Measurements from ENCODE around the gene PHACTR1.

Gene PHACTR1

DNA sequence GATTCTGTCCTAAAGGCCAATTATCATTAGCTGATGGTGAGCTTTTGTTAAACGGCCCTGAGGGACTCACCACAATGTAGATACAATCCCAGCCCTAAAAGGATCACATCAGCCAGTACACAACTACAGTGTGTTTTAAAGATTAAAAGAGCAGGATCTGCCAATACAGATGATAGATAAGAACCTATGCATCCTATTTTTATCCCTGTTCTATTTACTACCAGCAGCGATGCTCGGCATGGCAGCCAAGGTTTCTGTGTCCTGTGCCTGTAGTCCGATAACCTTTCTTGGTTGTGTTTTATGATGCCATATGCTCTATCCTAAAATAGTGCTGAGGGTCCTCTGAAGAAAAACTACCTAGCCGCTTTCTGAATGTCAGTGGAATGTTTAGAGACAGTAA, 289.4 kb downstream of the PHACTR1 start:
- DNase-seq = no peak

DNA sequence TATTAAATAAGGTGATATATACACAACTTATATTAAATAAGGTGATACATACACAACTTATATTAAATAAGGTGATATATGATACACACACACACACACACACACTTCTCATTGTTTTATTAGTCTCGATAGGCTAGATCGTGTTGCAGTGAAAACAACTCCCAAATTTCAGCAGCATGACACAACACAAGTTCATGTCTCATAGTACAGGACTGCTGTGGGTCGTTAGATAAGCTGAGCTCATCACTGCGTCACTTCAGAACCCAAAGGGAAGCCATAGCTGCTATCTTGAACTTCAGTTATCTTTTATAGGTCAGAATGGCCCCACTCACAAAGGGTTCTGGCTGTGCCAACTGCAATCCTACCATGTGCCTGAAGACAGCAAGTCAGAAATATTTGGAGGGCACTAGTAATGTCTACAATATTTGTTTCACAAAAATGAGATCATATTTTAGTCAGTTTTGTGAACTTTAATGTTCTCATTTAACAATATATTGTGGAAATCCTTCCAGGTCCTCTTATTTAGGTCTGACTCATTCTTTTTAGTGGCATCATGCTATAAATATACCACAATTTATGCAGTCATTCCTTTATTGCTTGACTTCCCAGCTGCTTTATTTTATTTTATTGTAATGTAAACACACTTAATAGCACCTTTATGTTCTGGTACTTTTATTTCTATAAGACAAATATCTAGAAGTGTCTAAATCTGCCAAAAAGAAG, 290.2 kb downstream of the PHACTR1 start:
- DNase-seq = no peak

DNA sequence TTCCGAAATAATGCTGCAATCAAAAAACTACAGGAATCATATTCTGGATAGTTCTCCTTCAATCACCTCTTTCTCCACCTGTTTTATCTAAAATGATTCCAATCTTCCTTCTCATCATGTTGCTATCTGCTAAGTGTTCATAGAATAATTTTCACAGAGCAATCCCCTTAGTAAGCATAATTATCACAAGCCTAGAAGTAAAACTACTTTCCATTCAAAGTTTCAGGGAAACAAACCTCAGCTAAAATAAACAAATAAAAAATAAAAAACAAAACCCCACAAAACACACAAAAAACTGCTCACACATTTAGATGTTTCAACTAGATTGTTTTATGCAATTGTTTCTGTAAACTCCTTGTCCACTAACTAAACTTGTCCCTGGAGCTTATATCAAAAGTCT, 291.2 kb downstream of the PHACTR1 start:
- no peak for DNase-seq

DNA sequence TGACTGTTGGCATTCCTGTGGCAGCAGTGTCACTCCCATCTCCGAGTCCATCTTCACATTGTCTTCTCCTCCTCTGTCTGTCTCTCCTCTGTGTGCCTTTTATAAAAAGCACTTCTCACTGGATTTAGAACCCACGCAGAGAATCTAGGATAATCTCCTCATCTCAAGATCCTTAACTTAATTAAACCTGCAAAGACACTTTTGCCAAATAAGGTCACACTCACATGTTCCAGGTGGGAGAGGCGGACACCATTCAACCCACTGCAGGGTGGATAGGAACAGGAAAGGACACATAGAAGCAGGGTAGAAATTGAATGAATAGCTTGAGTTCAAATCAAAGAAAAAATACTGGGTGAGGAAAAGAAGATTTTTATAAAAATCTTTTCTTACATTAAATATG, 292.5 kb downstream of the PHACTR1 start:
- no peak for DNase-seq

DNA sequence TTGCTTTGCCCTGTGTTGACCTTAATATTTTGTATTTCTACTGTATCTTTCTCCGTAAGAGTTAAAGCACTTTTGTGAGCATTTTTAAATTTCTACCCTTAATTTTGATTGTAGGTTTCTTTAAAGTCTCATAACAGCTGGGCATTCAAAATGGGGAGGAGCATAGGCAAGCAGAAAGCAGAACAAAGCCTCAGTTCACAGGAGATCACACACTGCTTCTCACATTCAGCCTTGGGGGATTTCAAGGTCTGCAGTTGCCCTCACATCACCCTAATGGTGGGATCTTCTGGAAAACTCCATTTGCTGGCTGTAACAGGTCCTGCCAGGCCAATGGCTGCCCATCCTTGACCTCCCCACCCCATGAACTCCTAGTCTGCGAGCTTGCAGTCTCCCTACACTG, 292.9 kb downstream of the PHACTR1 start:
- no peak for DNase-seq

DNA sequence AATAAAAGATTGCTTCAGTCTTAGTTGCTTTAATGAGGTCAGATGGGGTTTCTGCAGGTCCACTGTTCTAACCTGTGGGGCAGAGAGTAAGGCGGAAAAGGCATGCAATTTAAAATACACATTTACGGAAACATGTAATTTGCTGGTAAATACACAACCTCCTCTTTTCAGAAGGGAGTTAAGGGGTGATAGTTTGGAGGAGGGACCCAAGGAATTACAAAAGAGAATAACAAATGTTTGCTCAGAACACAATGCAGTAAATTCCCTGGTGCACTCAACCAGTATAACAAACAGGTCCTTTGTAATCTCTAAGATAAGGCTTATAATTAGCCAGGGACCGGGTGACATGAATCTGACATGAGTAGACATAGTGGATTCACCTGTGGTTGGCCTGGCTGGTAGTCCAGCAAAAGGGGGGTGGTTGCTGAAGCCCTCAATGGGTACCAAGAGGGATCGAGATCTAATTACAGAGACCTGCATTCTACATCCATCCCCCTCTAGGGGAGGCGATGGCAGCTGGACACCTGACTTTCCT, 295.1 kb downstream of the PHACTR1 start:
- DNase-seq = no peak

DNA sequence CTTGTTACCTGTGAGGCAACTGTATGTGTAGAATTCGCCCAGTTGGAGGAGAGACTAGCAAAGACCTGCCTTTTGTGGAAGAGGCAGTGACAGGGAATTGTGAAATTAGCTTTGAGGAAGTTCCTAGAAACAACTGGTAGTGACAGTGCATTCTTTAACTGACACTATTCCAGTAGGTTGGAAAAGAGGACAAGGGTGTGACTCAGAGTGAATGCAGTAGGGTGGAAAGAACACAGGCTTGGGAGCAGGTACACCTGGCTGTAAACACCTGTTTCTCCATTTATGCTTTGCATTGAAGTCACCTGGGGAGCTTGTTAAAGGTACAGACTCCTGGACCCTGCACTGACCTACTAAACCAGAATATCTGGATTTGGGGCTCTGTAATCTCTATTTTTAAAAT, 295.7 kb downstream of the PHACTR1 start:
- DNase-seq = no peak

DNA sequence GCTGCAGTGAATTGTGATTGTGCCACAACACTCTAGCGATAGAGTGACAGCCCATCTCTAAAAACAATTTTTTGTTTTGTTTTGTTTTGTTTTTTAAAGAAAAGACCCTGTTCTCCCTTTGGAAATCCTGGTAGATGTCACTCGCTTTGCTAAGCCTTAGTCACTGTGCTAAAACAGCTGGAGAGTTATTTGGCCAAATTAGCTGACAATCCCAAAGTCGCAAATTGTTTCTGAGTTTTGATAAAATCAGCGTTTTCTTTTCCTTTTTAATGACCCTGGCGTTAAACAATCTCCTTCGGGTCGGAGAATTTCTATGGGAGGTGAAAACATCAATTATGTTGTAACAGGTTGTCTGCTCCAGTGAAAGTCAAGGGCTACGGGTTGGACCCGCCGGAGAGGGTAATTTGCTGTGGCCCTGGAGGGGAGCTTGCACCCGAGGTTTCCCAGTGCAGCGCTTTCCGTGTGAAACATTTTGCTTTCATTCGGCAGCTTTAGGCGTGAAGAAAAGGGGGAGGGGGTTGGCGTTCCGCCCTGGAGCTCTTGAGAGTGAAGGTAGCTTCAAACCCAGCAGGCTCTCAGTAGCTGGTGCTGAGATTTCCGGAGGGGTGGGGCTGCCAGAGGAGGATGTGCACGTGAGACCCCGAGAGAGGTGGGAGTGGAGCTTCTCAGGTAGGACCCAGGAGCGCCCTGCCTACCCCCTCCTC, 296.6 kb downstream of the PHACTR1 start:
- DNase-seq = peak; percentile 15

DNA sequence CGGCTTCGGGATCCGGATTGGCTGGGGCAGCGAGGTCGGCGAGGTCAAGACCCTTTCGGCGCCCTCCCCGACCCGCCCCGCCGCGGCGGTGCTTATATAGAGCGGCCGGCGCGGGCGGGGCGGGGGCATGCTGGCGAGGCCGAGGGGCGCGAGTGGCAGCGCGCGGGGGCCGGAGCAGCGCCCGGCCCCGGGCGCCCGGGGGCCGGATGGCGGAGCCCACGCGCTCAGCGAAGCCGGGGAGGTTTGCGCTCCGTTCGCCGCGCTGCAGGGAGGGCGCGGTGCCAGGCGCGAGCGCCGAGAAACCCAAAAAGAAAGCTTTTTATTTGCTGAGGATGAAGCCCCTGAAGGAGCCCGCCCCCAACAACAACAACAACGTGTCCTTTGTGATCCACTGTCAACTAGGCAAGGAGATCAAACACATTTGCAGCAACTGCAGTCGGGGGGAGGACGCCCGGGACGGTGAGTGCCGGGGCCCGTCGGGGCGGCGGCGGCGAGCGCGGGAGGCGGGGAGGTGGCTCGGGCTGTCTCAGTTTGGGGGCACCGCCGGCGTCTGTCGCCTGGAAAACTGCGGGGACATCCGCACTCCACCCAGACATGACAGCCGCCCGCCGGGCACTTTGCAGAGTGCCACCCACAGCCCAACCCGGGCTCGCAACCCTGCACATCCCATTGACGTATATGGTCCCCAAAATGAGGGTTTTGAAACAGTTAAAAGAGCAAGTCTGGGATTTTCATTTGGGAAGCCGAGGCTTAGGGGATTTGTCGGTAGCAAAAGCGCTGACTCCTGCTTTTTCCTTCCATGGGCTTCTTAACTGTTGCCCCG, 297.3 kb downstream of the PHACTR1 start:
- DNase-seq = no peak

DNA sequence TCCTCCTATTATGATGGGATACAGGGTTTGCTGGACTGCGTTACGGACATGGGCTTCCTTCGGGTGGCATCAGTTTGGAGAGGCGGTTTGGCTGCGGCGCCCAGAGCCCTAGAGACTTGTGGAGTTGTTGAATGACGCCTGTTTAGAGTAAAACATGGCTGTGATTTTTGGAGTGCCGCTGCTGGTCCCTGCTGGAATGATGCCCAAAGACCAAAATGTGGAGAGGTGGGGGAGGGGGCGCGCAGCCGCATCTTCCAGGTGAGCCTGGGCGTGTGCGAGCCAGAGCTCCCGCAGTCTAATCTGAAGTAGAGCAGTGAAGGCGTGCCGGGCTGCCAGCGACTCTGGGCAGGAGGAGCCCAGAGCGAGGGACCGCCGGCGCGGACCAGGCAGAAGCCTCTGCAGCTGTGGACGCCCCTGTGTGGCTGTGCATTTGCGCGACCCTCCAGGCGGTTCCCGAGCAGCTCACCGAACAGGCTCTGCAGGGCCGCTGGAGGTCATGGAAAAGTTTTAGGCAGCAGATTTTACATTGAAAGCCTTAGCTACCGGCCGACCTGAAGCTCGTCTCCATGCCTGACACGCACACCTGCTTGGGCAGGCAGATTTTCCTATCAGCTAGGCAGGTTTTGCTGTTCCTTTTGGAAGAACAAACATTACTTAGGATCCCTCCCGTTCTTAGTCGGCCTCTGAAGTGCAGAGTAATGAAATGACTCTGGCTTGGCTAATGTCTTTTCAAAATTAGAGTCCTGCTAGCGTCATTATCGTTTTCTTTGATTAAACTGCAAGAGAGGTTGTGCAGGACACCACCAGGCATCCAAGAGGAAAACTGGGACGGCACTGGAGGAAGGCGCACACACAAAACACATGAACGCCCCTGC, 298.2 kb downstream of the PHACTR1 start:
- peak; percentile 54 for DNase-seq

DNA sequence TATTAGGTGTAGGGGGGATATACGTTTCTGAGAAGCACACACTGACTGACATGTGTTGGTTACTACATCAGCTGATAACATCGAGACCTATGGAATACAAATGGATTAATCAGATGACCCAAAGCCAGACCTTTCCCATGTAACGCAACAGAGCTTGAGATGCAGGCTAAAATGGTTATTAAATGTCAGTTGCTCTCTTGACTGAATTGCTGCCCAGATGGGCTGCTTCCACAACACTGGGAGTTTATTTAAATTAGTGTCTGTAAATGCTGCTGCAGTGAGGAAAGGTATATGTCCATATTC, 298.8 kb downstream of the PHACTR1 start:
- no peak for DNase-seq

DNA sequence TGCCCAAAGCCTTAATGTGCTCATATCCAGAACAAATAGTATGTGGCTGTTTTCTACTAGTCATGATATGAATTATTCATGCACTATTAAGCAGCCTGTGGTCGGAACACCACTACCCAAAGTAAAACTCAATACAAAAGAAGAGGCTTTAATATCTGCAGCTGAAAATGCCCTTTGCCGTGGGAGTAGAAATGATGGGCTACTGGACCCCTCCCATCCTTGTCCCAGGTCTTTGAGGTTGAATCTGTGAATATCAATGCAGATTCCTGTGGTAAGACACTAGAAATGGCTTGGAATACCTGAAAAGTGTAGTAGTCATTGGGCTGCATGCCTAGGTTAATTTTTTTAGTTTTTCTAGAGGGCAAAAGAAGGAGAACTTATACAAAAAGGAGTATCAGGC, 308.0 kb downstream of the PHACTR1 start:
- no peak for DNase-seq

DNA sequence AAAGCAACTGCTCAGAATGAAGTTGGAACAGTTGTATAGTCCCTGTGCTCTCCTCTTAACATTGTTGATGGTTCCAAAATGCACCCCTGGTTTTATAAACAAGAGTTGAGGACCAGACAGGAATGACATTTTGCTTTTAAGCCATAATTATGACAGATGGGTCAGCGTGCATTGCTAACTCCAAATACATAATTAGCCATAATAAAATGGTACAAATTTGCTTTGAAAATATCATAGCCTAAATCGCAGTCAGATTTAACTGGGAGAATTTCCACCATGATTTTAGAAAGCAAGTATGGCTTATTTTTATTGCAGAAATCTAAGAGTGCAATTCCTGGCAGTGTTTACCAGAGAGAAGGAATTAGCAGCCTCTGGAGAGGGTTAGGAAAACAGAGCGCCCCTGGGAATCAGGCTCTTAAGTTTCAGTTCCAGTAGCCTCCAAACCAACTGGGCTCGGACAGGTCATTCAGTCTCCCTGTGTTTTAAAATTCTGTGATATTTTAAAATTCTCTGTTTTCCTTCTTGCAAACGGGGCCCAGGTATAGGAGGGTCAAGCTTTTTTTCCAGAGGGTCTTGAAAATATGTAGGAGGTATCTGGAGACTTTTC, 309.4 kb downstream of the PHACTR1 start:
- no peak for DNase-seq

DNA sequence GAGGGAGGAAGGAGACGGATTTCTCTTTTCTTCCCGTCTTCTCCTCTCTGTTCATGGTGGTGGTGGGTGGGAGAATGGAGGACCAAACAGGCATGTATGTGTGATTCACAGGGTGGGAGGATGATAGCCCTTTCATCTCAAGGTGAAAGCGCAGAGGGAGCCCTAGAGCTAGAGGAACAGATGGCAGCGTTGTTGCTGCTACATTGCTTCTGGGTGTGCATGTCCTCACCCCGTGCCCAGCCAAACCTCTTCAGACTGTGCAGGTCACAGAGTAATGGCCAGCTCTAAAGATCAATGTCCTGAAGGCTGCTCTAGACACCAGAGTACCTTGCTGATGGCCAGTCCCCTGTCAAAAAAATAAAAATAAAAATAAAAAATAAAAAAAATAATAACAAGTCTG, 310.0 kb downstream of the PHACTR1 start:
- DNase-seq = no peak

DNA sequence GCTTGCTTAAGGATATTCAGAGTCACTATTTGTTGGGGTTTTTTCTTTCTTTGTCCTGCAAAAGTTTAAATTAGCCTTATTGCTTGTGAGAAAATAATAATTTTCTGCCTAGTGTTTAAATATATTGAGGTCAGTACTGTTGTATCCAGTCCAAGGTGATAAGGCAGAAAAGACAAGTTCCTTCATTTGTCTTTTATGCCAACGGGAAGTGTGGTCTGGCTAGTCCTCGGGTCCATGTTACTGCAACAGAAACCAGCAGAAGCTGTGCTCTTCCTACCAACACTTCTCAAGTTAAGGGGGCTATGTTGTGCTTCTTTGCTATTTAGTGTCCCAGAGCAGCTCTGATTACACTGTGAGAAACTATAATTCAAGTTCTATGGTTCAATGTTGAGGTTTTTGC, 310.6 kb downstream of the PHACTR1 start:
- DNase-seq = no peak

DNA sequence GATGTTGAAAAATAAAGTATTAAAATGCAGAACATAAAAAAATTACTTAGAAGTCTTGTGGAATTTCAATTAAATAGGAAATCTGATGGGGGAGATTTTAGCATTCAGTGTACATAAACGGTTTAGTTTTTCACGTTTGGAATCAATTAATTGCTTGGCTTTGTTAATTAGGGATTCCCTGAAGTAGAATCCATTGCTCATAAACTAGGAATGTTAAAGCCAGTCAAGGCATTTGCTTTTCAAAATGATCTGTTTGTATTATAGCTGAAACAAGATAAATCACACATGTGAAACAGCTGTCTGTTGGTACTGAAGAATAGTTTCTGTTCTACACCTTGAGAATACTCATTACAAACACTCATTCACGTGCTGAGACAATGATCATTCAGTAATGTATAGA, 313.8 kb downstream of the PHACTR1 start:
- no peak for DNase-seq

DNA sequence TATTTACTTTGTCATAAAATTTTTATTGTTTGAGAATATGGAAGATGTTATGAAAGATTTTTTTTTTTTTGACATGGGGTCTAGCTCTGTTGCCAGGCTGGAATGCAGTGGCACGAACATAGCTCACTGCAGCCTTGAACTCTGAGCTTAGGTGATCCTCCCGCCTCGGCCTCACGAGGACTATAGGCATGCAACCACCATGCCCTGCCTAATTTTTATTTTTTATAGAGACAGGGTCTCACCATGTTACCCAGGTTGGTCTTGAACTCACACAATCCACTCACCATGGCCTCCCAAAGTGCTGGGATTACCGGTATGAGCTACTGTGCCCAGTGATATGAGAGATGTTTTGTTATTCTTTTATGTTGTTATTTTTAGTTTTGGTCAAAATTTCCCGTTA, 316.0 kb downstream of the PHACTR1 start:
- no peak for DNase-seq

DNA sequence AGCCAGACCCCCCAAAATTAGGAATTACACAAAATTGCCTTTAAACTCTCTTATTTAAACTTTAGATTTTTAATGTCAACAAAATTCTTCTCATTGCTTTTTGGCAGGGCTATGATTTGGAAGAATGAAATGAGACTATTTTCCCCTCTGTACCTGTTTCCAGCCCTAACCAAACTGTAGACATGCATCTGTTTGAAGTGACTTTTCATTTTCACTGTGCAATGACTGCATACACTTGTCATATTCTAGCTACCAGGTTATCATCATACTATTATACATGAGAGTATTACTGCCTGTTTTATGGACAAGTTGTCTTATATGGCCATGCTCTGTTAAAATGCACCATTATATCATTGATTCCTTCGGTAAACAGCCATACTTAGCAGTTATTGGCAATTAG, 316.6 kb downstream of the PHACTR1 start:
- no peak for DNase-seq

DNA sequence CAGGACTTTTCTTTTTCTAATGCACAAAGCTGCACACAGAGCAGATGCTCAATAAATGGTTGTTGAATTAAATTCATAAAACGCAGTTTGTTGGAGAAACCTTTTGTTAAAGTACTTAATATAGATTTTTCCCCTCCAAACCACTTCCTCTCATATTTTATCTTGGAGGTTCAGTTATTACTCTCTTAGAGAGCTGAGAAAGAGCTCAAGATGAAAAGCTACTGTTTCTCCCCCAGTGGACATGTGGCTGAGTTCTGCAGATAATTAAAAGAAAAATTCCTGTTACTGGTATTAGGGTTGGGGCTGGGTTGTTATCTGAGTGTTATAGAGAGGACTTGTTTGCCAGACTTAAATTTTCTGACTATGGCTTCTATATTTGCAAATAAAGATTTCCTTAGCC, 317.7 kb downstream of the PHACTR1 start:
- DNase-seq = no peak

DNA sequence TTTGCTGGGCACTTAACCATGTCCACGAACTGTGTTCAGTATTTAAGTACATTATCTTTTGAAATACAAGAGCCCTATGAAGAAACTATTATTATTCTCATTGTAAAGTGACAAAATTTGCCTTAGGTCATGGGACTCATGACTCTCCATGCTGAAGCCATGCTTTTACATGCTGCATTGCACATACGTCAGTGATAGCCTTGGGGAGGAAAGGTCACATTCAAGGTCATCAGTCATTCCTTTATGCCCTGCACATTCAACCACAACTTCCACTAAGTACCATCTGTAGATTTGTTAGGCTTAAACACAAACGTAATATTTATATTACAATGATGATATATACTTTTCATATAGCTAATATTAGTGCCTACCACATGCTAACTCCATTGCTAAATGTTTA, 319.0 kb downstream of the PHACTR1 start:
- no peak for DNase-seq

DNA sequence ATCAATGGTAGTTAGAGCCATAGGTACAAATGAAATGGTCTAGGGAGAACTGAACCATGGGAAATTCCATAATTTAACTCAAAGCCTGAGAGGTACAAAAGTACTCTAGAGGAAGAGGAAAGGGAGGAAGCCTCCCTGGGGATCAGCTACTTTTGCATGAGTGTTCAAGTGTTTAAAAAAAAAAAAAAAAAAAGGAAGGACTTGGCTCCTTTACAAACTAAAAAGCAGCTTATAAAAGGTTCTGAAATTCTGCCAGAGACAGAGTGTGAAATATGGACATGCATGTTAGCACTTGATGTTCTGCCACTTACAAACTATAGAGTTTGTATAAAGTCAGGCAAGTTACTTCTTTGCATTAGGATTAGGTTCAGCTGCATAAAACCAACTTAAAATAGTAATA, 321.7 kb downstream of the PHACTR1 start:
- DNase-seq = no peak

DNA sequence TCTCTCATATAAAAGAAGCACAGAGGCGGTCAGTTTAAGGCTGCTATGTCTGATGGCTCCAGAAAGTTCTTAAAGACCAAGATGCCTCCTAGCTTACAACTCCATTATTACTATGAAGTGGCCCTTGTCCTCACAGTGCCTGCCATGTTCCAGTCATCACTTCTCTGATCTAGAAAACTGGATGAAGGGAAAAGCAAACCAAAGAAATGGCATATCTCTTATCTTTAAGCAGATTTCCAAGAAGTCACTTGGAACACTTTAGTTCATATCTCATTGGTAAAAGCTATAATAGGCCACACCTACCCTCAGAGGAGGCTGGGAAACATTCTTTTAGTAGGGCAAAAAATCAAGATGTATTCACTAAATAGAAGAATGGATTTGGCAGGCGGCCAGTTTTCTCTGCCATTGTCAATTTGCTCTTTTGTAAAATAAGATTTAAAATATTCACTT, 322.2 kb downstream of the PHACTR1 start:
- no peak for DNase-seq
